ENCODE data around the gene CFAP46. TPM values are rescaled to one million over a fixed set of nuclear protein-coding genes. Genes with fewer than 3 reads are reported as not detected.

The CFAP46 gene
- total and polyA plus RNA-seq, 9 donors, result 0.50 to 22.4 (median 1.6) TPM; not detected in 1

DNA sequence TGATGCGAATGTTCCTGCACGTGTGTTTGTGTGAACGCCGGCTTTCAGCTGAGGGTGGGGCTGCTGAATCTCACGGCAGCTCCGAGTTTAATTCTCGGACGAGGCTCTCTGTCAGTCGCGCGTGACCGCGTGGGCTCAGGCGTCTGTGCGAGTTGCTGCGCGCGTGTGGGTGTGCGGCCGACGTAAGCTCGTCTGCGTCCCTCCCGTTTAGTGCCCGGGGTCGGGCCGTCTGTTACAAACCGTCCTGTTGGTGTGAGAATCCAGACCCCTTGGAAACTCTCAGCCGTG lies 41.6 kb upstream of the CFAP46 start:
- TF ChIP-seq, protein P1, sequence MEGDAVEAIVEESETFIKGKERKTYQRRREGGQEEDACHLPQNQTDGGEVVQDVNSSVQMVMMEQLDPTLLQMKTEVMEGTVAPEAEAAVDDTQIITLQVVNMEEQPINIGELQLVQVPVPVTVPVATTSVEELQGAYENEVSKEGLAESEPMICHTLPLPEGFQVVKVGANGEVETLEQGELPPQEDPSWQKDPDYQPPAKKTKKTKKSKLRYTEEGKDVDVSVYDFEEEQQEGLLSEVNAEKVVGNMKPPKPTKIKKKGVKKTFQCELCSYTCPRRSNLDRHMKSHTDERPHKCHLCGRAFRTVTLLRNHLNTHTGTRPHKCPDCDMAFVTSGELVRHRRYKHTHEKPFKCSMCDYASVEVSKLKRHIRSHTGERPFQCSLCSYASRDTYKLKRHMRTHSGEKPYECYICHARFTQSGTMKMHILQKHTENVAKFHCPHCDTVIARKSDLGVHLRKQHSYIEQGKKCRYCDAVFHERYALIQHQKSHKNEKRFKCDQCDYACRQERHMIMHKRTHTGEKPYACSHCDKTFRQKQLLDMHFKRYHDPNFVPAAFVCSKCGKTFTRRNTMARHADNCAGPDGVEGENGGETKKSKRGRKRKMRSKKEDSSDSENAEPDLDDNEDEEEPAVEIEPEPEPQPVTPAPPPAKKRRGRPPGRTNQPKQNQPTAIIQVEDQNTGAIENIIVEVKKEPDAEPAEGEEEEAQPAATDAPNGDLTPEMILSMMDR (IDR thresholded peaks at IDR 0.05), result no peak
- Histone ChIP-seq H3K4me1 (ENCODE audit: insufficient read depth) (no peaks in the 10 kb centered on the region), H3K27ac (no peak overlapping the region), H3K36me3 (no peaks in the 10 kb centered on the region), H3K27me3 (no peaks in the 10 kb centered on the region), H3K4me3 (no peak overlapping the region), H3K9me3 (no peaks in the 10 kb centered on the region)
- WGBS, 3 donors, result 80 to 85% (median 84%) methylated on average over 29 of the region's 29 CpGs
- DNase-seq, result no peak
- intact Hi-C loops (cut with DNase I), result no loop called here

DNA sequence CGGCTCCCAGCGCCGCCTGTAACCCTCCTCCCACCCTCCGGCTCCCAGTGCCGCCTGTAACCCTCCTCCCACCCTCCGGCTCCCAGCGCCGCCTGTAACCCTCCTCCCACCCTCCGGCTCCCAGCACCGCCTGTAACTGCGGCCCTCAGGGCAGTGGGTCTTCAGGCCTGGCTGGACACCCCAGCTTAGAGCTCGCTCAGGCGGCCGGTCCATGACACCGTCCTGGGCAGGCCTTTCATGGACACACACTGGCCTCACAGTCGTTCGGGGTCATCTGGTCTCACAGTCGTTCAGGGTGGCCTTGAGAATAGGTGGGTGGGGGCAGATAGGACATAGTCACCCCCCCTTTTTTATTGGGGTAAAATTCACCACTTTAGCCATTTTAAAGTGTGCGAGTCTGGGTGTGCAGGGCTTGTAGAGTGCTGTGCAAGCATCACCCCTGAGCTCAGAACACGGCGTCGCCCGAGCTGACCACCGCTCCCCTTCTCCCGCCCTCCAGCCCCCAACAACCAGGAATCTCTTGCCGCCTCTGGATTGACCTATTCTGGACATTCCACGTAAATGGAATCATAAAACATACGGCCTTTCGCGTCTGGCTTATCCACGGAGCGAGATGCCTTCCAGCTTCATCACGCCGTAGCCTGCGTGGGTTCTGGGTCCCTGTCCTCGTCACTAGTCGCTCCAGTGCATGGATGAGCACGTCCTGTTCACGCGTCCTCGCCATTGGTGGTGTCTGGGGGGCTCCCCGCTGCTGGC lies 41.1 kb upstream of the CFAP46 start:
- H3K4me3 ChIP-seq, result no peak overlapping the region
- no peak for DNase-seq
- no peaks in the 10 kb centered on the region for H3K27me3 ChIP-seq
- no peaks in the 10 kb centered on the region for H3K4me1 ChIP-seq (ENCODE audit: insufficient read depth)
- TF ChIP-seq, protein P1 (IDR thresholded peaks at IDR 0.05), result no peak
- TF ChIP-seq POLR2A (IDR thresholded peaks at IDR 0.05), result no peak
- TF ChIP-seq EP300 (IDR thresholded peaks at IDR 0.05), result no peak
- H3K27ac ChIP-seq, result no peak overlapping the region
- 74 to 88% (median 75%) methylated on average over 32 to 37 of the region's 42 CpGs for WGBS, 3 donors
- intact Hi-C loops (cut with DNase I), result no loop called here
- H3K36me3 ChIP-seq, result no peaks in the 10 kb centered on the region
- H3K9me3 ChIP-seq, result no peaks in the 10 kb centered on the region

DNA sequence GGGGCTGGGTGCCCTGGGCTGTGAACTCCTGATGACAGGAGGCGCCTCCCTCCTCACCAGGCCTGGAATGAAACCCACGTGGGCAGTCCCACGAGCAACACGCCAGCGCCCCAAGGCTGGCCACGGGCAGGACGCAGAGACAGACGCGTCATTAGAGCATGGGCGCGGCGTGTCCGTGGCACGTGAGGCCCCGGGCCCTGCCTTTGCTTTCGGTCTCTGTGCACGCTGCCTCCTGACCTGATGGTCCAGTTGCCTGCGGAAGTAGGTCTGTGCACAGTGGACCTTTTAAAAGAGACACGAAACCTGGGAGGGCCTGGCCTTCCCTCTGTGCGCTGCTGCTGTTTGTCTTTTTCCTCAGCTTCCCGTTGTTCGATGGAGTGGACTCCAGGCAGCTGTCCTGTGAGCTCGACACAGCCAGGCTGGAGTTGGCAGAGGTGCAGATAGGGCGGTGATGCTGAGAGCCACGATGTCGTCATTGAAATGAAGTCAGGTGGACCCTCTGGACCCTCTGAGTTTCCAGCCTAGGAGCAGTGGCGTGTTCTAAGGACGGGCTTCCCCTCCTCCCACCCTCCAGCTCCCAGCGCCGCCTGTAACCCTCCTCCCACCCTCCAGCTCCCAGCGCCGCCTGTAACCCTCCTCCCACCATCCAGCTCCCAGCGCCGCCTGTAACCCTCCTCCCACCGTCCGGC lies 40.1 kb upstream of the CFAP46 start:
- TF ChIP-seq, protein P1 (IDR thresholded peaks at IDR 0.05), result no peak
- TF ChIP-seq EP300 (IDR thresholded peaks at IDR 0.05), result no peak
- no peak for TF ChIP-seq POLR2A (IDR thresholded peaks at IDR 0.05)
- no peak overlapping the region for H3K27ac ChIP-seq
- 53 to 82% (median 63%) methylated on average over 33 to 36 of the region's 36 CpGs for WGBS, 3 donors
- DNase-seq, result peak in 2 of 5 donors; percentile 34 to 66
- no peaks in the 10 kb centered on the region for H3K9me3 ChIP-seq
- H3K27me3 ChIP-seq, result no peaks in the 10 kb centered on the region
- H3K36me3 ChIP-seq, result no peaks in the 10 kb centered on the region
- H3K4me1 ChIP-seq (ENCODE audit: insufficient read depth), result no peaks in the 10 kb centered on the region
- no peak overlapping the region for H3K4me3 ChIP-seq
- intact Hi-C loops (cut with DNase I), result no loop called here

DNA sequence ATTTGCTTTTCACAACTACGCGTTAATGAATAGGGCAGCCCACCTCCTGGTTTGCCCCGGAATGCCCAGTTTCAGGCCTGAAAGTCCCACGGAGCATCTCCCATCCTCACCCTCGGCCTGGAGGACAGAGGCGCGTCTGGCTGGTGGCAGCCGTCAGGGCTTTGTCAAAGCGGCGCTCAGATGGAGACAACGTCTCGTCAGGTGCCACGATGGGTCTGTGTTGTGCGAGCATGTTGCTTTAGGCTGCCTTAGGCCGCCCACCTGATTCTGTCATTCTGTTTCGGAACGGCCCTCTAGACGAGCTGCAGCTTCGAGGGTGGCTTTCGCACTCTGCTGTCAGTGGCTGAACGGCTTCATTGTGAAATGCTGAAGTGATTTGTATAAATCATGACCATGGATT lies 39.4 kb upstream of the CFAP46 start:
- no peak for DNase-seq
- 85 to 91% (median 88%) methylated on average over 21 of the region's 21 CpGs for WGBS, 3 donors
- no peaks in the 10 kb centered on the region for H3K36me3 ChIP-seq
- TF ChIP-seq POLR2A (IDR thresholded peaks at IDR 0.05), result no peak
- no peak for TF ChIP-seq EP300 (IDR thresholded peaks at IDR 0.05)
- TF ChIP-seq, protein P1 (IDR thresholded peaks at IDR 0.05), result no peak
- no peaks in the 10 kb centered on the region for H3K27me3 ChIP-seq
- no peaks in the 10 kb centered on the region for H3K4me1 ChIP-seq (ENCODE audit: insufficient read depth)
- intact Hi-C loops (cut with DNase I), result no loop called here
- H3K9me3 ChIP-seq, result no peaks in the 10 kb centered on the region
- H3K4me3 ChIP-seq, result no peak overlapping the region
- H3K27ac ChIP-seq, result no peak overlapping the region

Measured in ovary (tissue), 9 donors.